Chondrocyte (in vitro differentiated cells): Measurements from ENCODE around the gene C6orf120. TPM values are rescaled to one million over a fixed set of nuclear protein-coding genes. Genes with fewer than 3 reads are reported as not detected.
A peak's percentile ranks its signal among the peaks of the same experiment; 100 is the strongest.

Experiments
- DNase-seq: peaks from one replicate; pipeline ENCODE4 v3.0.0; 2021; ENCODE audit warnings: mixed read lengths, low spot score
- H3K27ac Mint-ChIP-seq: one replicate; pipeline ENCODE4 v1.8.0; 2021; ENCODE audit warnings: mild to moderate bottlenecking, moderate library complexity, mixed read lengths; ENCODE audit not compliant: unreplicated experiment
- H3K27me3 Mint-ChIP-seq: 2 replicates; pipeline ENCODE4 v1.8.0; 2021; ENCODE audit warnings: low read depth, mixed read lengths
- H3K36me3 Mint-ChIP-seq: 2 replicates; pipeline ENCODE4 v1.8.0; 2021; ENCODE audit warnings: low read depth, mixed read lengths
- H3K4me1 Mint-ChIP-seq: 2 replicates; pipeline ENCODE4 v1.8.0; 2021; ENCODE audit warnings: low read depth, mild to moderate bottlenecking, mixed read lengths
- H3K4me3 Mint-ChIP-seq: one replicate; pipeline ENCODE4 v1.8.0; 2021; ENCODE audit warnings: mild to moderate bottlenecking, moderate library complexity, mixed read lengths; ENCODE audit not compliant: unreplicated experiment
- H3K9me3 Mint-ChIP-seq: 2 replicates; pipeline ENCODE4 v1.8.0; 2021; ENCODE audit warnings: low read depth, mixed read lengths
- CTCF ChIP-seq: fragments of 200-600 bp; sonication (generic); IDR thresholded peaks from 2 replicates; pipeline ENCODE4 v1.5.0; 2021; ENCODE audit warnings: antibody characterized with exemption, mild to moderate bottlenecking, moderate library complexity
- total RNA-seq: library from RNA; stranded (reverse); gene quantifications from 3 replicates; pipeline ENCODE4 v1.2.1, GENCODE V29; 2021

Gene C6orf120
- total RNA-seq, 1 donor from 2014 or later = 29.0 TPM

- H3K36me3 Mint-ChIP-seq = peaks cover 20% of the 10 kb centered on the region
- TF ChIP-seq CTCF = no peak
- no peak overlapping the region for H3K27ac Mint-ChIP-seq
- H3K9me3 Mint-ChIP-seq = no peaks in the 10 kb centered on the region
- peak overlapping the region; percentile 12 for H3K4me3 Mint-ChIP-seq
- no peak for DNase-seq
- H3K4me1 Mint-ChIP-seq = peaks cover 6% of the 10 kb centered on the region
- H3K27me3 Mint-ChIP-seq = no peaks in the 10 kb centered on the region
Observed at GRCh38 chr6:169656546-169657283, 45.2 kb upstream of the C6orf120 start.

GRCh38 chr6:169657284-169657610 lies 44.7 kb upstream of the C6orf120 start:
- no peak for DNase-seq
- TF ChIP-seq CTCF = no peak
- H3K27ac Mint-ChIP-seq = no peak overlapping the region
- no peak overlapping the region for H3K4me3 Mint-ChIP-seq
- no peaks in the 10 kb centered on the region for H3K9me3 Mint-ChIP-seq
- no peaks in the 10 kb centered on the region for H3K27me3 Mint-ChIP-seq
- peaks cover 19% of the 10 kb centered on the region for H3K36me3 Mint-ChIP-seq
- peaks cover 6% of the 10 kb centered on the region for H3K4me1 Mint-ChIP-seq

GRCh38 chr6:169659820-169660610 lies 41.9 kb upstream of the C6orf120 start:
- TF ChIP-seq CTCF = no peak
- peaks cover 30% of the 10 kb centered on the region for H3K36me3 Mint-ChIP-seq
- no peaks in the 10 kb centered on the region for H3K9me3 Mint-ChIP-seq
- peaks cover 9% of the 10 kb centered on the region for H3K4me1 Mint-ChIP-seq
- H3K27ac Mint-ChIP-seq = no peak overlapping the region
- no peak for DNase-seq
- H3K27me3 Mint-ChIP-seq = no peaks in the 10 kb centered on the region
- H3K4me3 Mint-ChIP-seq = no peak overlapping the region

GRCh38 chr6:169660751-169661390 lies 41.1 kb upstream of the C6orf120 start:
- H3K4me1 Mint-ChIP-seq = peaks cover 3% of the 10 kb centered on the region
- H3K27ac Mint-ChIP-seq = no peak overlapping the region
- peaks cover 32% of the 10 kb centered on the region for H3K36me3 Mint-ChIP-seq
- H3K4me3 Mint-ChIP-seq = no peak overlapping the region
- no peaks in the 10 kb centered on the region for H3K9me3 Mint-ChIP-seq
- DNase-seq = no peak
- no peak for TF ChIP-seq CTCF
- H3K27me3 Mint-ChIP-seq = no peaks in the 10 kb centered on the region

GRCh38 chr6:169661391-169661756 lies 40.6 kb upstream of the C6orf120 start:
- Mint-ChIP-seq H3K9me3 (no peaks in the 10 kb centered on the region), H3K4me3 (no peak overlapping the region), H3K27me3 (no peaks in the 10 kb centered on the region), H3K27ac (no peak overlapping the region), H3K4me1 (peaks cover 3% of the 10 kb centered on the region), H3K36me3 (peaks cover 29% of the 10 kb centered on the region)
- DNase-seq = no peak
- no peak for TF ChIP-seq CTCF
